Stimulated activated CD4-positive, alpha-beta T cell treated with anti-CD3 and anti-CD28 coated beads, Interleukin-4, amount 100 ng/mL, for 24 hours (primary cell): Measurements from ENCODE around the gene TSTD2.

Experiments
- DNase-seq: peaks from one replicate; pipeline ENCODE4 v3.0.0-alpha.2; 2020

Gene TSTD2

GRCh38 chr9:97632985-97633858 lies at the start of gene TSTD2, which contains the start of gene NCBP1:
TSS of gene TSTD2 (minus strand) at chr9:97633368. CDS start at chr9:97627562, 5,806 bp downstream.
TSS of gene NCBP1 (plus strand) at chr9:97633821. CDS start at chr9:97633882, 61 bp downstream.
- peak; percentile 96 for DNase-seq

DNA sequence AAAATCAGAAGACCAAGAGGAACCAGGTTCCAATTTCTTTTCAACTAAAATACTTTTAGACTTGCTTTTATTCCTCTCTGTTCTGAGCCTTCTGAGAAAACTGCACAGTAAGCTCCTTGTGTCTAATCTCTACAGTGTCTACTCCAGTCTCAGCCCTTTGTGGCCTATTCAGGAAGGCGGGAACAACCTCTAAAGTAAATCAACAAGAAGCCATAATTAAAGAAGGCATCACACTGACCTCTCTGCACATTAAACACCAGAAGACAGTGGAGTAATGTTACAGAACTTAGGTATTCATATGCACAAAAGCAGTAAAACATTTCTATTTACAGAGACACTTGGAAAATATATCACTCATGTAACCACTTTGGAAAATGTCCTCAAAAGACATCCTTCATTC lies 49.1 kb upstream of the TSTD2 start:
- DNase-seq, result no peak

DNA sequence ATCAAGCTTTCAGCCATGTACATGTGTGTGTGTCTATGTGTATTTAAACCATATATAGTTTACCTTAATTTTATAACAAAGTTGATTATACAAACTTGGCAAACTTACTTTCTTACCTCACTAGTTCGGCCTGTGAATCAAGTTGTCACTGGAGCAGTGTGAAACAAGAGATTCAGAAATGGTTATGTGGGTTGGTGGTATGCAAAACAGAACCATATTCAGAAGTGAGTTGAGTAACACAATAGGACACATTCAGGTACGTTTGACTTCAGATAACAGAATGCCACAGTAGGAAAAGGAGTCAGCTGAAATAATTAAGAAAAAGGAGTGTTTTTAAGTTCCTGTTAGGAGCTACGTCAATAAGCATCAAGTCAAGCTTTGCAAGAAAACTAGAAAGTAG lies 42.5 kb upstream of the TSTD2 start:
- DNase-seq, result no peak

DNA sequence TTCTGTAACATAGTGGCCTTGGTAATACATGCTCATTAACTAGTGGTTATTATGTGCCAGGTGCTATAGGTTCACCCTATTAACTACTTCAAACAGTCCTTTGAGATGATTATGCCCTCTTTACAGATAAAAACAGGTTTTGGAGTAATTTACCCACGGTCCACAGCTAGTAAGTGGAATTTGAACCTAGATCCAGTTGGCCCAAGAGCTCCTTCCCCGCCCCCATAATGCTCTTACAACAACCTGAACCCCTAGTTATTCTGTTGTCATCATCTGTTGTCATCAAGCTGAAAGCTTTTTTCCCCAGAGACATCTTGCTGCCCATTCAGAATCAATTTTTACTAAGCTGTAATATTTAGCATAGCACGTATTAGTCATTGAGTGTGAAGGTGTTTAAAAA lies 40.8 kb upstream of the TSTD2 start:
- DNase-seq, result no peak

- no peak for DNase-seq
These were observed 39.2 kb upstream of the TSTD2 start for GRCh38 chr9:97672403-97672802.

GRCh38 chr9:97670586-97670985 lies 37.4 kb upstream of the TSTD2 start:
- no peak for DNase-seq

- peak; percentile 7 for DNase-seq
These were observed 35.3 kb upstream of the TSTD2 start for GRCh38 chr9:97668485-97668884.

DNA sequence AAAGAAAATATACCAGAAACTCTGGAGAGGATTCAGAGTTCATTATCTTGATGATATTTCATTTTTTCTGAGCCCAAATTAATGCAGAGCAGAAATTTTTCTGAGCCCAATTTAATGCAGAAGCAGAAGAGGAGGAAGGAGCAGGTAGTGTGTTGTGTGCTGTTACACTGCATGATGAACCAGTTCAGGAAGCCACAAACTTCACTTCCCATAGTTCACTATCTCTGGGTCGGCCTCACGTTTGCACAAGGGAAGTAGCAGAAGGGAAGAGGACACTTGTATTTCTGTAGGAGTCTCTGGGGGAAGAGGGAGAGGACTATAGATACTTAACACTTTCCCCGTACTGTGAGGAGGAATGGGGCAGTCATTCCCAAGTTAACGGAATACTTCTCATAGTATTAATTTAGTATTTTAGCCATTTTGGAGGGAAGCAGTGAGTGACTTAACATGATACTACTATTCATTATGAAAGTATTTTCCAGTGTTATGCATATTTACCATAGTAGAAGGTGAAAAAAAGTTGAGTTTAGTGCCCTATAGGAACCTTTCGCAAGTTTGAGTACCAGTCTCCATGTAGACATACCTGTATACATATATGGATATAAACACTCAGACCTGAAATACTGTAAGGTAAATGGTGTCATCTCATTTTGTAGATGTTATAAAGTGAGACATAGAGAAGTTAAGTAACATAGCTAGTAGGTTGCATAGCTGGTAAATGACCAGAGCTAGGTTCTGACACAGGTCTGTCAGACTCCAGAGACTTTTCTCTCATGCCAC lies 33.9 kb upstream of the TSTD2 start:
- no peak for DNase-seq

DNA sequence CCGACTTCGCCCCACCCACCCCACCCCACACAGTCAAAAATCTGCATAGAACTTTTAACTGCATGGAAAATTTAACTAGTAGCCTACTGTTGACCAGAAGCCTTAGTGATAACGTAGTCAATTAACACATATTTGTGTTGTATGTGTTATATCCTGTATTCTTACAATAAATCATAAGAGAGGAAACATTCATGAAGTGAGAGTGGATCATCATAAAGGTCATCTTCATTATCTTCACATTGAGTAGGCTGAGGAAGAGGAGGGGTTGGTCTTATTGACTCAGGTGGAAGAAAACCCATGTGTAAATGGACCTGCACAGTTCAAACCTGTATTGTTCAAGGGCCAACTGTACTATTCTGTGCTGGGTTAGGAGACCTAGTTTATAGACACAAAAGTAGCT lies 32.6 kb upstream of the TSTD2 start:
- no peak for DNase-seq

DNA sequence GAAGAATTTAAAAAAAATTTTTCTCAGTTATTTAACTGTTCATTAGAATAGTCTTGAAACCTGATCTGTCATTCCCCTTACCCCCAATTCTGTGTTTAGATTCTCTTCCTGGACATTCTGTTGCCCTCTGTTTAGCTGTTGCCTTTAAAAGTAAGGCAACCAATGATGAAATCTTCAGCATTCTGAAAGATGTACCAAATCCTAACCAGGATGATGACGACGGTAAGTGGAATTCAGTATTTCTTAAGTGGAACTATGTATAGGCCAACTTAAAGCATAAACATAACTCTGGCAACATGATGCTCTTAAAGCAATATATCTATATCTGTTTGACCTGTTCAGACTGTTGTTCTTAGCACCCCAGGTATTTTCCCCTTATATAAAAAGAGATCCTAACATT lies 27.7 kb upstream of the TSTD2 start:
- DNase-seq, result no peak

DNA sequence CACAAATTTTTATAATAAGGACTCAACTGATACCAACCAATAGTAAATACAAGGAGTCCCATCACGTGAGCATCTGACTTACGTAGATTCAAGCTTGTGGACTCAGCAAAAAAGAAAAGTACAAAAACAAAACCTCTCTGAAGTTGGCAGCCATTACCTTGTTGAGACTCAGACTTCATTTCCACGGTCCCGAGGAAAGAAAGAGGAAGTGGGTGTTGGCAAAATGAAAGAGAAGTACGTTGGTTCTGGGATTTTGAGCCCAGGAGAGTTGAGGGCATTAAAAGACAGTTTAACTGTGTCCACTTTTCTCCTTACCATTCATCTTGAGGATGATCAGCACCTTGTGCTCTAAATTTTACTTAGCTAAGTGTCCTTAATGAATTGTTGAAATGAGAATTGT lies 27.2 kb upstream of the TSTD2 start:
- DNase-seq, result no peak

DNA sequence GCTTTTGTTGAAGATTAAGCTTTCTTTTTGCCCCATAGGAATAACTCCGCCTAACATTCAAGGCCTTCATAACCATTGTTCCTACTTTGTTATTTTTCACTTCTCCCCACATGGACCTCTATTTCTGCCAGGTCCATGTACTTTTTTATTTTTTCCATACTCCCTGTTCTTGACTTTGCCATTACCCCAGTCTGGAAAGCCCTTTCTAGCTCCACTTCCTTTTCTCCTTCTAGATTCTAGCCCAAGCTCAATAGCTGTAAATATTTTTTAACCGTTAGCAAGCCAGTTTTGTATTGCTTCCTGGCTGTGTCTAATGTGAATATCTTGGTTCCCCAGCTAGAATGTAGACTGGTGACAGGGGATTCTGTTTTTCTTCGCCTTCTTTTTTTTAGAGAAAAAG lies 26.6 kb upstream of the TSTD2 start:
- no peak for DNase-seq

DNA sequence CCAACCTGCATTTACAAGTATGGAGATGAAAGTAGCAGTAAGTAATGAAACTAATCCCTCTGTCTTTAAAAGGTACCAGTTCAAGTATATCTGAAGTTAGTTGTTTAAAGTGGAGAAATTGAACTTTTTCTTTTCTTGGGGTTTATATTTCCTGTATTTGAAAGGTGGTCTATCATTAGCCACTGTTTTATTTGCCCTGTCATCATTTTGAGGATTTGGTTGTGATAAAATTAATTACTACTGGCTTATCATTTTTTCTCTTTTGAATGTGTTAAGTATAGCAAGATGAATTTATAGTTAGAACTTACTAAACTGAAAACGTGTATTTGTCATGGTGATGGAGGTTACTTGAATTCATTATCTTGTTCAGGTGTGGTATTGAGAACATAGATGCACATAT lies 25.5 kb upstream of the TSTD2 start:
- DNase-seq, result no peak

DNA sequence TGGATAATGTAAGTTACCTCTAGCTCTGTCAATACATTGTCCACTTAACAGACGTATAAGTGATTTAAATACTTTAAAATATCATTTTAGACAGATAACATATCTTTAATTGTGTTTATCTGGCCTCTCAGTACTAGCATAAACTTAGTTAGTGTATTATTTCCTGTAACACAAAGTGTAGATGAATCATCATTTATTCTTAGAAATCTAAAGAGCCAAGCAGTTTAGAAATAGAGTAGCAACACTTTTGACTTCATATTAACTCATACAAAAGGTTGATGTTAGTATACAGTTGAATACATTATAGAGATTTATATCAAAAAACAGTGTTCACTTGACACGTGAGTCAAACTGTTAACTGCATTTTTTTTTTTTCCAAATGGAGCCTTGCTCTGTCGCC lies 18.5 kb upstream of the TSTD2 start:
- no peak for DNase-seq

- no peak for DNase-seq
These were observed 14.8 kb upstream of the TSTD2 start for GRCh38 chr9:97647996-97648395.

GRCh38 chr9:97645720-97646119 lies 12.6 kb upstream of the TSTD2 start:
- DNase-seq, result no peak

DNA sequence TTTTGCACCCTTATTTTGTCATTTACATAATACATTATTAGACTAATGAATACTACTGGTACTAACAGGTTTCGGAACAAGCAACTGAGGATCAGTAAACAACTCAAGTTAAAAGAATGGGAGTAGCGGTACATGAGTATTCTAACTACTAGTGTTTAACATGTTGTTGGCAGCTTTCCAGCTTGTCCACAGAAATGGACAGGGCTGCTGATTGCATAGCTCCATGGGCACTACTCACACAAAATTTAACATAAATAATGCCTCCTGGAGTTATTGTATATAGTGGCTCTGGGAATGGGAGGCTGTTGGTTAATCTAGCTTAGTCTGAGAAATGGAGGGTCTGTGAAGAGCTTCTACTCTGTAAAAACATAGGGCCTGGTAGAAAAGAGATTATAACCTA lies 7.2 kb upstream of the TSTD2 start:
- DNase-seq, result no peak

DNA sequence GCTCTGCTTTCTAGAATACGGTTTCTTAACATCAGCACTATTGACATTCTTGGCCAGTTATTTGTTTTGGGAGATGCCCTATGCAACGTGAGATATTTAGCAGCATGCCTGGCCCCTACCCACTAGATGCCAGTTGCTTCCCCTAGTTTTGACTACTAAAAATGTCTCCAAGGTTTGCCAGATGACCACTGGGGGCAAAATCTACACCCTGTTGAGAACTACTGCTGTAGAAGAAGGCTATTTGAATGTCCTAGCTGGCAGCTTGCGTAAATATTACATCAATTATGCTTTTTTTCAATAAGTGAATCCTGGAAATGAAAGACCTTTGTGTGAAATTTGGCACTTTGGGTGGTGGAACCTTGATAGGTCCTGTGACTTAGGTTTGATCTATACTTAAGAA lies 5.5 kb upstream of the TSTD2 start:
- no peak for DNase-seq

GRCh38 chr9:97636903-97637302 lies 3.7 kb upstream of the TSTD2 start:
- no peak for DNase-seq

- DNase-seq, result no peak
These were observed 1.9 kb upstream of the TSTD2 start for GRCh38 chr9:97635026-97635425.

DNA sequence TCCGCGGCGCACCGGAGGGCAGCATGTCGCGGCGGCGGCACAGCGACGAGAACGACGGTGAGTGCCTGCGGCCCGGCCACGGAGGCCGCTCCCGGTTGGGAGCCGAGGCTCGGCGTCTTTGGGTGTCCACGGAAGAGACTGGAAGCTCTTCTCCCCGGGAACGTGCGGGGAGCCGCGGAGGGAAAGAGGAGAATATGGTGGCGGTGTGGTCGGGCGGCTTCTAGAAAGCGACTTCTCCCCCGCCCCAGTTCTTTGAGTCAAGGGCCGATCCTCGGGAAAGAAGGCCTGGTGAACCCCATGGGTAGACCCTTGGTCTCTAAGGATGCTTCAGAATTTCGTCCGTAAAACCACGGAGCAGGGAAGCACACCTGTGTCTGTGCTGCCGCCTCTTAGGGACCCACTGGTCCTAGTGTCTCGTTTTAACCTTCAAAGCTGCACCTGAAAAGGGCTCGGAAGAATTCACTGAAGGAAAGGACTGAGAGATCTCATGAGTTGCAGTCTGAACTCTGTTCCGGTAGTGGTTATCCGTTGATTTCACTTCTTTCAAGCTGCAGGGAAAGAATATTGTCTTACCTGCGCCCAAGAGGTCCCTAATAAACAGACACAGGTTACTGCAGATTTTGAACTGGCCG lies 807 bp upstream of the TSTD2 start:
- DNase-seq, result peak; percentile 6

DNA sequence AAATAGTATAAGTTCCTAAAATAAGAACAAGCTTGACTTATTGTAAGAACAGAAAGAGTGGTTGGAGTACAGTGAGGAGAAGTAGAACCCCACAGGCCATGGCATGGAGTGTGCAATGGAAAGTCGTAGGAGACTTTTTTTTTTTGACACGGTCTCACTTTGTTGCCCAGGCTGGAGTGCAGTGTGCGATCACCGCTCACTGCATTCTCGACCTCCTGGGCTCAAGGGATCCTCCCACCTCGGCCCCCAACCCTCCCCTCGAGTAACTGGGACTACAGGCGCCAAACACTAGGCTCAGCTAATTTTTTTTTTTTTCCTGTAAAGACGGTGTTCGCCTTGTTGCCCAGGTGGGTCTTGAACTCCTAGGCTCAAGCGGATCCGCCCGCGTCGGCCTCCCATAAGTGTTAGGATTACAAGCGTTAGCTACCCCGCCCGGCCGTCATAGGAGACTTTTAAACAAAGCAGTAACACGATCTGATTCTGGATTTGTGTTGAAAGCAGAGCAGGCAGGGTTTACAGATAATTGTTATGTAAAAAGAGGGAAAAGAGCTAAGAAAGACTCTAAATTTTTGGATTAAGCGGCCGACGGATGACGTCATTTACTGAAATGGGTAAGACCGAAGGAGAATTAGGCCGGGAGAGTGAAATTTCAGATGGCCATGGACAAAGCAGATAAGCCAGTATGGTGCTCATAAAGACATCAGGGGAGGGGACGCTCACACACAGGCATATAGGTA lies 752 bp downstream of the TSTD2 start:
- no peak for DNase-seq

GRCh38 chr9:97630591-97630990 lies 2.6 kb downstream of the TSTD2 start:
- DNase-seq, result no peak
